ENCODE data around the gene APLF.

DNA sequence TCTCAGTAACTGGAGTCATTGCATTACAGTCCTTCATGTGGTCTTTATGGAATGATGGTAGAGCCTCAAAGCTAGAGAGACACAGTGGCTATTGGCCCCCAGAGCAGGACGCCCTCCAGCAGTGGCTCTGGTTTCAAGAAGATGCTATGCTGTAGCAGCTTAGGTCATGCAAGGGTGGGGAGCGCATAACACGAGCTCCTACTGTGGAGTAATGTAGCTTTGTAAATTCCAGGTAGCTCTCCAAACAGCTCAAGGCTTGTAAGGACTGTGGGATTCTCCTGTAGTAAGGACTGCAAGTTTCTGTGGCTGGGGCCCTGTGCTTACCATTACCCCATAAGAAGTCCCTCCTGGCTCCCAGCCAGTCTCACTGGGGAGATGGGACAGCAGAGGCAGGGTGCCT is 15.6 kb downstream of the APLF start:
- TF ChIP-seq, protein P1, sequence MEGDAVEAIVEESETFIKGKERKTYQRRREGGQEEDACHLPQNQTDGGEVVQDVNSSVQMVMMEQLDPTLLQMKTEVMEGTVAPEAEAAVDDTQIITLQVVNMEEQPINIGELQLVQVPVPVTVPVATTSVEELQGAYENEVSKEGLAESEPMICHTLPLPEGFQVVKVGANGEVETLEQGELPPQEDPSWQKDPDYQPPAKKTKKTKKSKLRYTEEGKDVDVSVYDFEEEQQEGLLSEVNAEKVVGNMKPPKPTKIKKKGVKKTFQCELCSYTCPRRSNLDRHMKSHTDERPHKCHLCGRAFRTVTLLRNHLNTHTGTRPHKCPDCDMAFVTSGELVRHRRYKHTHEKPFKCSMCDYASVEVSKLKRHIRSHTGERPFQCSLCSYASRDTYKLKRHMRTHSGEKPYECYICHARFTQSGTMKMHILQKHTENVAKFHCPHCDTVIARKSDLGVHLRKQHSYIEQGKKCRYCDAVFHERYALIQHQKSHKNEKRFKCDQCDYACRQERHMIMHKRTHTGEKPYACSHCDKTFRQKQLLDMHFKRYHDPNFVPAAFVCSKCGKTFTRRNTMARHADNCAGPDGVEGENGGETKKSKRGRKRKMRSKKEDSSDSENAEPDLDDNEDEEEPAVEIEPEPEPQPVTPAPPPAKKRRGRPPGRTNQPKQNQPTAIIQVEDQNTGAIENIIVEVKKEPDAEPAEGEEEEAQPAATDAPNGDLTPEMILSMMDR (IDR thresholded peaks at IDR 0.05; ENCODE audit: poor library complexity): no peak
- no peak for TF ChIP-seq EZH2 (IDR thresholded peaks at IDR 0.05; ENCODE audit: borderline replicate concordance)
